Mucosa of gallbladder (tissue), 1 donor: ENCODE results near the gene PTPN11. TPM values are rescaled to one million over a fixed set of nuclear protein-coding genes. Genes with fewer than 3 reads are reported as not detected.
"Not testable (repeated sequence)": the region's sequence is repeated elsewhere in the genome, so short reads cannot be mapped to it uniquely, and the experiment has no call there.

Source experiments
- DNase-seq: peaks from one replicate; pipeline ENCODE4 v3.0.0-alpha.2; 2020; ENCODE audit warnings: low spot score
- total RNA-seq: library from RNA; stranded (reverse); gene quantifications from one replicate; pipeline ENCODE4 v1.2.1, GENCODE V29; 2021
- donor health status: DM: no; HTN: no; CAD: no.

Gene PTPN11
- total RNA-seq, 1 donor from 2014 or later = 96.8 TPM

GRCh38 chr12:112514926-112515642 lies 96.3 kb downstream of the PTPN11 start:
- DNase-seq = no peak

GRCh38 chr12:112515868-112516267 lies 97.1 kb downstream of the PTPN11 start:
- no peak for DNase-seq

GRCh38 chr12:112517730-112518364 lies 99.1 kb downstream of the PTPN11 start:
- no peak for DNase-seq

DNA sequence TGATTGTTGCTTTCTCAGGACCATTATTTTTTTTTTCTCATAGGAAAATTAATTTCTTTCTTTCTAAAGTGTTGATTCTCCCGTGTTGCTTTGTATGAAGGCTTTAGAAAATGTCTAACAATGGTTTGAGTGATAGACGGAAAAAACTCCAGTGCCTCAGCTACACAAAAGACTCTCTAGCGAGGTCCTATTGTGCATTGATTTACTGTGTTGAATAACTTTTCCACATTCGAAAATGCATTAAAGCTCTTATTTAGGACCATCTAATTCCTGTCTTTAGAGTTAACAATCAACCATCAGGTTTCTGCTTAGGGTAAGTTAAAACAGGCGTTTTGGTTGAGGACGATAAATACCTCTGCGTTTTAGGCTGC lies 99.6 kb downstream of the PTPN11 start:
- DNase-seq = no peak

DNA sequence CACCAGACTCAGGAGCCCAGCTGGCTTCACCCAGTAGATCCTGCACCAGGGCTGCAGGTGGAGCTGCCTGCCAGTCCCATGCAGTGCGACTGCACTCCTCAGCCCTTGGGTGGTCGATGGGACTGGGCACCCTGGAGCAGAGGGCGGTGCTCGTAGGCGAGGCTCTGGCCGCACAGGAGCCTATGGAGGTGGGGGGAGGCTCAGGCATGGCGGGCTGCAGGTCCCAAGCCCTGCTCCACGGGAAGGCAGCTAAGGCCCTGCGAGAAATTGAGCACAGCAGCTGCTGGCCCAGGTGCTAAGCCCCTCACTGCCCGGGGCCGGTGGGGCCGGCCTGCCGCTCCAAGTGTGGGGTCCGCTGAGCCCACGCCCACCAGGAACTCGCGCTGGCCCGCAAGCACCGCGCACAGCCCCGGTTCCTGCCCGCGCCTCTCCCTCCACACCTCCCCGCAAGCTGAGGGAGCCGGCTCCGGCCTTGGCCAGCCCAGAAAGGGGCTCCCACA lies 101.1 kb downstream of the PTPN11 start:
- DNase-seq = not testable (repeated sequence)

GRCh38 chr12:112523856-112524255 lies 105.1 kb downstream of the PTPN11 start:
- DNase-seq = no peak

GRCh38 chr12:112524269-112524668 lies 105.5 kb downstream of the PTPN11 start:
- DNase-seq = no peak

DNA sequence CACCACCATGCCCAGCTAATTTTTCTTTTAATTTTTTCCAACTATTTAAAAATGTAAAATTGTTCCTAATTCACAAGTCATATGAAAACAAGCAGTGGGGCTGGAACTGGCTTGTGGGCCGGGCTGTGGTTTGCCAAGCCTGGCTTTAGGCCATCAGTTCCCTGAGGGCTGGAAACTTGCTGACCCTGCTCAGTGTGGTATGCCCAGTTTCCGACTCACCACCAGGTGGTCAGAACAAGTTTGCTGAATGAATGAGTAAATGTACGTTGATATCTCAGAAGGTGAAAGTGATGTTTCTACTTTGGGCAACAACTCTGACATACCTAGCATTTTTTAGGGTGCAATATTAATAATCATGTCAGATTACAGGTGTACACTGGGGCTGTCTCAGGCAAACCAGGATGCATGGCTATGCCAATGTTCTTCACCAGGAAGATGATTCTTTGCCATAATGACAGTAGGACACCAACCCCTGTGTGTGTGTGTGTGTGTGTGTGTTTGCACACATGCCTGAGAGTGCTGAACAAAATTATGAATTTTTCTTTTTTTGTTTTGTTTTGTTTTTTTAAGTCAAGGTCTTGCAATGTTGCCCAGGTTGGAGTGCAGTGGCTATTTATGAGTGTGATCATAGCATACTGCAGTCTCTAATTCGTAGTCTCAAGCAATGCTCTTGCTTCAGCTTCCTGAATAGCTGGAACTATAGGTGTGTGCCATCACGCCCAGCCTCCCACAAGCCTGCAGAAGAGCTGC lies 106.1 kb downstream of the PTPN11 start:
- DNase-seq = no peak

DNA sequence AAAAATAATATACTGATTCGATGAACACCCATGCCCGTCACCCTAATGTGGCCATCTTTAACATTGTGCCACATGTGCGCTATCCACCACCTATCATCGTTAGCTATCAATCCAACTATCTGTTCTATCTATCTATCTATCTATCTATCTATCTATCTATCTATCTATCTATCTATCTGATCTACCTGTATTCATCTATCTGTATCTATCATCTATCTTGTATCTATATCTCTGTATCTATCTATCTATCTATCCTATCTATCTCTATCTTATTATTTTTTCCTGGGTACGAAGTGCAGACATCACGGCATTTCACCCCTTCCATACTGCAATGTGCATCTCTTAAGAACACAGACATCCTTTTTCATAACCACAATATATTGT lies 106.7 kb downstream of the PTPN11 start:
- no peak for DNase-seq

DNA sequence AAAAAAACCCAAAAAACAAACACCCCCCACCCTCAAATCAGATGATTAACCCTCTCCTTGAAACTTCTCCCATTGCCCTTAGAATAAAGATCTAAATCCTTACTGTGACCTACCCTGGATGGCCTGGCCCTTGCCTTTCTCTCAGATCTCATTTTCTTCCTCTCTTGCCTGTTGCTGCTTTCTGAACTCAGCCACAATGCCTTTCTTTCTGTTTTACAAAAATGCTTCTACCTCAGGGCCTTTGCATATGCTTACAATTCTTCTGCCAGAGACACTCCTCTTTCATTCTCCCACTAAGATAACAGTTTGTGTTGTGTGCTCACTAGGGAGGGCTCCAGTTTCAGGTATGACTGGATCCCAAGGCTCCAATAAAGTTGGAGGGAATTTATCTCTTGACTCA lies 108.3 kb downstream of the PTPN11 start:
- DNase-seq = no peak

GRCh38 chr12:112527501-112527900 lies 108.8 kb downstream of the PTPN11 start:
- no peak for DNase-seq

- no peak for DNase-seq
Measured at GRCh38 chr12:112528521-112528920, 109.8 kb downstream of the PTPN11 start.

- DNase-seq = no peak
Measured at GRCh38 chr12:112530941-112531340, 112.2 kb downstream of the PTPN11 start.

DNA sequence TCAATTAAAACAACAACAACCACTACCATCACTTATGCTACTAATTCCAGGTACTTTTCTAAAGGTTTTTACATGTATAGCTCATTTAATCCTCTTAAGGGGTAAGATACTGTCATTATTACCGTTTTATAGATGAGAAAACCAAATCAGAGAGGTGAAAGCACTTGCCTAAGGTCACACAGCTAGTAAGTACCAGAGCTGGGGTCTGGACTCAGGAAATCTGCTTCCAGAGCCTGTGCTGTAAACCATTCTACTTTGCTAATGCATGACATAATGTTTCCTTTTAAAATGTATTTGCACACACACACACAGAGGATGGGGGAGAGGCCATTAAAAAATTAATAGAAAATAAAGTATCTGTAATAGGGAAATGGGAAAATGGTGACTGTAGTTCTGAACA lies 113.4 kb downstream of the PTPN11 start:
- DNase-seq = no peak

DNA sequence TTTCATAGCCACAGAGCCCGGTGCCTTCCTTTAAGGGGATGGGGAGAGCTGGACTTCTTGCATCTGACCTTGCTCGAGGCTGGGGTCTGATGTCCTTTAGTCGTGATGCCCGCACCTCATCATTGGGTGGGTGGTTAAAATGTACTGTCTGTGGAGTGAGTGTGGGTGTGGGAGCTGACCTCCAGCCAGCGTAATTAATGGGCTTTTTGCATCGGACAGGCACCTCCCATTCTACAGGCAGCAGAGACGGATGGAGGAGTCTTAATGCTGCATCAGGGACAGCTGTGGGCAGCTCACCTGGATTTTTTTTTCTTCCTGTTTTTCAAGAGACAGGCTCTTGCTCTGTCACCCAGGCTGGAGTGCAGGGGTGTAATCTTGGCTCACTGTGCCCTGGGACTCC lies 114.8 kb downstream of the PTPN11 start:
- no peak for DNase-seq

DNA sequence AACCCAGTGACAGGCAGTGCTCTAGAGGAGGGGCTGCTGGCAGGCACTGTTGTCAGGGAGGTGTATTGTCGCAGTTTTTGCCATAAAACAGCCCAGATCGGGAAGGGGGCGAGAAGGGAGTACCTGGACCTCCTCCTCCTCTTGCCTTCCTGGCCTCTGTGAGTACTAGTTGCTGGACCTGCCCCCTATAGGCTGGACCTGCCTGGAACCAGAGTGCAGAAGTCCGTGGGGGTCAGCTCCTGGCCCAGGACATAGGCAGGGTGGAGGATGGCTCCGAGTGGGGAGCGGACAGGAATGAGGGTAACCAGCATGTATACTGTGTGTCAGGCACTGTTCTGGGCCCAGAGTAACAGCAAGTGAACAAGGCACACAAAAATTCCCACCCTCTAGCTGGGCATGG lies 116.3 kb downstream of the PTPN11 start:
- DNase-seq = no peak

GRCh38 chr12:112535637-112536366 lies 117.1 kb downstream of the PTPN11 start:
- DNase-seq = no peak

DNA sequence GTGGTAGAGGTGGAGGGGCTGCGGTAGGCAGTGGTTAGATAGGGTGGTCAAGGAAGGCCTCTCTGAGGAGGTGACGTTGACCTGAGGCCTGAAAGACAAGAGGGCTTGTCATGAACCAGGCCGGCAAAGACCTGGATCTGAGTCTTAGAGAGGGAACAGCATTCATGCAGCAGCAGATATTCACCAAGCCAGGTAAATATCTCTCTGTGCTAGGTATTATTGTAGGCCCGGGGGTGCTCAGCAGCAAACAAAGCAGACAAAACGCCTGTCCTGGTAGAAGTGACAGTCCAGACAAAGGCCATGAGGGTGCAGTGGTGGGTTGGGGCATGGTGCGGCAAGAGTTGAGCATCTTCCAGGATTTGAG lies 117.6 kb downstream of the PTPN11 start:
- DNase-seq = no peak

GRCh38 chr12:112537710-112538396 lies 119.1 kb downstream of the PTPN11 start:
- no peak for DNase-seq

DNA sequence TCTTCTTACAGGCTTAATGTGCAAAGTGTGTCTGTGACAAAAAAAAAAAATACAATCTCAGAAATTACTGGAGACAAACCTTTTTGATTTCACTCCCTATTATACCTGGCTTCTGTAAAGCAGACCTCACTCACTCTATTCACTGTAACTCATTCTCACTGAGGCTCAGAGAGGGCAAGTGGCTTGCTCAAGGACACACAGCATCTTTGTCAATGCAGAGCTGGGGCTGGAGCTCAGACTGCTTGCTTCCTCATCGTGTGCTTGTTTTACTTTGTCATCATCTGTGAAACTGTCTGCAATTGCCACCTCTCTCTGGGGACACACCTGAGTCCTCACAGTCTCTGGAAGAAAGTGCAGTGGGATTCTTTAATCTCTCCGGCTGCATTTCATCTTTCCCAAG lies 120.0 kb downstream of the PTPN11 start:
- DNase-seq = no peak

DNA sequence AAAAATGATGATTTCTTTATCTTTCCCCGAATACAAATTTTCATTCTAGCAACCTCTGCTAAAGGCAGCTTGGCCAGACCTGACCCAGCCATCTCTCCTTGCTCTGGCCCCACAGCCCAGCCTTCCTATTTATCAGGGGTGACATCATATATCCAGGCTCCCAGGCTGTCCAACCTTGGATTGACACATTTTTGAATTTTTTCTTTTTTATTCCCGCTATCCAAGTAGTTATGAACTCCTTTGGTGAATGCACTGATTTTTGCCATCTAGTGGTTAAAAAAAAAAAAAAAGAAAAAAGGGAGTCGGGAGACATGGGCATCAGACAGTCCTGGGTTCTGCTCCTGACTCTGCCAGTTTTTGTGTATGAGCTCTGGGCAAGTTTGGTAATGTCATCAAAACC lies 120.5 kb downstream of the PTPN11 start:
- DNase-seq = no peak

DNA sequence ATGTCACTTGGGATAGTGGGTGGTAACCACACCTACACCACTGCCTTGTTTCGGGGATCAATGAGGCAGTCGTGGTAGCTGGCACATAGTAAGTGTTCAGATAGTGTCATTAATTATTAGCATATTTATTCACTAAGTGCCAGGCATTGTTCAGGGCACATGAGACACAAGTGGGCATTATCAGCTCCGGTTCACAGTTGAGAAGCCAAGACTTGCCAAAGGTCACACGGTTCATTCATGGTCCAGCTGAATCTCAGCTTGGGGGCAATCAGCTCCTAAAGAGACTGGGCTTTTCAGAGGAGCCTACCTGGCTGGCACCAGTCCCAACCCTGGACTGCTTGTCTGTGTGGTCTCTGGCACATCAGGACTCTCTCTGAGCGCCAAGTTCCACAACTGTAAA lies 121.3 kb downstream of the PTPN11 start:
- no peak for DNase-seq
